Fibroblast of skin of right quadriceps (primary cell): ENCODE results near the gene EWSR1.
A peak's percentile ranks its signal among the peaks of the same experiment; 100 is the strongest.

Experiments
- DNase-seq: peaks from one replicate; pipeline ENCODE4 v3.0.0-alpha.2; 2013

The EWSR1 gene

GRCh38 chr22:29270475-29271271 is 2.6 kb downstream of the EWSR1 start:
- peak; percentile 47 for DNase-seq

- no peak for DNase-seq
Observed at GRCh38 chr22:29272624-29273023, 4.6 kb downstream of the EWSR1 start.

GRCh38 chr22:29275167-29275566 is 7.1 kb downstream of the EWSR1 start:
- DNase-seq = no peak

- DNase-seq = no peak
Observed at GRCh38 chr22:29275819-29276565, 7.9 kb downstream of the EWSR1 start.

- DNase-seq = no peak
Observed at GRCh38 chr22:29277927-29278326, 9.9 kb downstream of the EWSR1 start.

- no peak for DNase-seq
Observed at GRCh38 chr22:29284196-29284595, 16.1 kb downstream of the EWSR1 start.

GRCh38 chr22:29288837-29289236 is 20.8 kb downstream of the EWSR1 start:
- no peak for DNase-seq

GRCh38 chr22:29290061-29290460 is 22.0 kb downstream of the EWSR1 start:
- no peak for DNase-seq

- DNase-seq = no peak
Observed at GRCh38 chr22:29291215-29291614, 23.1 kb downstream of the EWSR1 start.

- DNase-seq = no peak
Observed at GRCh38 chr22:29292379-29292778, 24.3 kb downstream of the EWSR1 start.

GRCh38 chr22:29298641-29299040 is 30.6 kb downstream of the EWSR1 start:
- no peak for DNase-seq

GRCh38 chr22:29299136-29299900 is 31.2 kb downstream of the EWSR1 start:
- DNase-seq = no peak

GRCh38 chr22:29300467-29300806 is 32.4 kb downstream of the EWSR1 start:
- no peak for DNase-seq

GRCh38 chr22:29300807-29301601 is 32.9 kb downstream of the EWSR1 start:
- DNase-seq = no peak

GRCh38 chr22:29301716-29302401 is 33.8 kb downstream of the EWSR1 start:
- DNase-seq = no peak

GRCh38 chr22:29302402-29302680 is 34.3 kb downstream of the EWSR1 start:
- no peak for DNase-seq

- DNase-seq = no peak
Observed at GRCh38 chr22:29302681-29303465, 34.8 kb downstream of the EWSR1 start.

GRCh38 chr22:29305836-29306174 is 37.7 kb downstream of the EWSR1 start:
- DNase-seq = no peak

GRCh38 chr22:29306175-29306834 is 38.2 kb downstream of the EWSR1 start, which contains the start of gene GAS2L1:
Gene GAS2L1 (plus strand): TSS chr22:29306650. CDS start chr22:29308106, 1,456 bp downstream.
- DNase-seq = peak; percentile 74

- peak; percentile 80 for DNase-seq
Observed at GRCh38 chr22:29306835-29307595, 38.9 kb downstream of the EWSR1 start.
